Heart right ventricle (tissue), 16 donors: ENCODE results near the gene EPHA5. TPM values are rescaled to one million over a fixed set of nuclear protein-coding genes. Genes with fewer than 3 reads are reported as not detected.

Experiments used
- ATAC-seq, 8 donors: fragments of 200-7000 bp; cut with Tn5 transposase; one replicate each; pipeline ENCODE4 v1.9.1; 2020; ENCODE audit warnings: mild to moderate bottlenecking in 8 of 8, moderate library complexity in 8 of 8, moderate number of reproducible peaks in 1 of 8
- DNase-seq, 2 donors: peaks; one replicate each; pipeline ENCODE4 v3.0.0-alpha.2; 2020
- H3K27ac ChIP-seq, 10 donors: fragments of 200-600 bp; sonication (generic) in 2 of 10; one replicate each; pipeline versions ENCODE4 v1.5.0 to v1.8.0; 2020 to 2022; ENCODE audit warnings: mild to moderate bottlenecking in 3 of 10
- H3K27me3 ChIP-seq, 7 donors: fragments of 200-600 bp; one replicate each; pipeline ENCODE4 v1.8.0; 2021 to 2022; ENCODE audit warnings: mild to moderate bottlenecking in 2 of 7
- H3K36me3 ChIP-seq, 9 donors: fragments of 200-600 bp; sonication (generic) in 1 of 9; one replicate each; pipeline versions ENCODE4 v1.5.0 to v1.8.0; 2020 to 2022; ENCODE audit warnings: mild to moderate bottlenecking in 2 of 9
- H3K4me1 ChIP-seq, 9 donors: fragments of 200-600 bp; sonication (generic) in 1 of 9; one replicate each; pipeline versions ENCODE4 v1.5.0 to v1.8.0; 2020 to 2022; ENCODE audit warnings: mild to moderate bottlenecking in 4 of 9
- H3K4me3 ChIP-seq, 10 donors: fragments of 200-600 bp; sonication (generic) in 2 of 10; one replicate each; pipeline versions ENCODE4 v1.5.0 to v1.8.0; 2020 to 2022; ENCODE audit warnings: mild to moderate bottlenecking in 7 of 10, moderate library complexity in 2 of 10
- H3K9me3 ChIP-seq, 11 donors: fragments of 200-600 bp in 10 of 11; sonication (generic) in 2 of 11; one replicate each; pipeline versions ENCODE4 v1.5.0 to v1.8.0; 2013 to 2022; ENCODE audit warnings: mild to moderate bottlenecking in 2 of 11, control low read depth in 1 of 11, moderate library complexity in 1 of 11
- CTCF ChIP-seq, 9 donors: fragments of 200-600 bp; sonication (generic) in 2 of 9; IDR thresholded peaks; one replicate each; pipeline versions ENCODE4 v1.5.0 to v1.8.0; 2021 to 2022; ENCODE audit warnings: antibody characterized with exemption in 9 of 9, mild to moderate bottlenecking in 5 of 9, moderate library complexity in 1 of 9
- WGBS, 2 donors: extraction: QIAGEN DNeasy Blood & Tissue Kit; methylation state at CpG; one replicate each; pipeline ENCODE4 v1.1.7; 2013; ENCODE audit warnings: inconsistent platforms in 1 of 2; 5-methylcytosine and 5-hydroxymethylcytosine counted together
- intact Hi-C, 10 donors: fragments of 100-400 bp; cut with DNase I; formaldehyde crosslinking; loops; one replicate each; pipeline versions ENCODE4 v1.11.1 to v1.14.2; 2022
- polyA plus RNA-seq, 2 donors: library from polyadenylated mRNA; stranded (reverse); fragments of 200-250 nt; gene quantifications; one replicate each; pipeline ENCODE4 v1.2.3, GENCODE V29; 2013
- total RNA-seq, 10 donors: library from RNA; stranded (reverse); fragmentation: NEBNext Ultra II Directional in 3 of 10; extraction: Animal tissue kit (Norgen Biotek cat#: 25700) in 3 of 10; gene quantifications; one replicate each; pipeline versions ENCODE4 v1.2.1 to v1.2.4, GENCODE V29; 2021 to 2023
- donor health status: Arrhythmogenic right ventricular cardiomyopathy.
- donor health status: ischemic (EF 13 %, LVEDD 7.1; RV severe dilation, severe dysfunction).
- donor health status: healthy with polysubstance abuse.
- donor health status: DM: no; HTN: yes; CAD: no.
- donor health status: DM: no; HTN: no; CAD: no.
- donor health status: ischemic (EF 25% LVEDD 6.9; RV normal size, moderate dysfunction).
- donor health status: ischemic (EF 25% LVEDD 5.7; RV mildly dilated, moderate dysfunction).
- donor health status: healthy.
- donor health status: DM: yes; HTN: yes; CAD: no.
- donor health status: Ischemic cardiomyopathy.
- donor health status: ischemic (EF 35%, LVEDD 5.7; RV mildly dilated, moderate dysfunction).
- donor health status: nonischemic (EF 11% LVEDD 7.7; RV severe dilation, severe dysfunction).
- donor health status: DM: yes; HTN: yes; CAD: no.
- donor health status: PGD.
- donor health status: ischemic (EF 29% LVEDD 5.4; RV normal size, mild dysfunction).
- donor health status: nonischemic (EF 23%, LVEDD 6.1; RV moderate dilation, normal function).

EPHA5 gene
- total and polyA plus RNA-seq, 12 donors, result under 0.01 to 0.37 (median 0.08) TPM; not detected in 1

- Histone ChIP-seq H3K36me3 (no peaks in the 10 kb centered on the region), H3K4me3 (no peak overlapping the region), H3K9me3 (no peaks in the 10 kb centered on the region), H3K4me1 (no peaks in the 10 kb centered on the region), H3K27me3 (no peaks in the 10 kb centered on the region), H3K27ac (no peak overlapping the region)
- intact Hi-C loops, result no loop called here
- WGBS, 2 donors, result 35% methylated on average over 1 of the region's 1 CpG
- ATAC-seq, result no peak
- no peak for TF ChIP-seq CTCF (IDR thresholded peaks at IDR 0.05)
- no peak for DNase-seq
These were observed 19.3 kb downstream of the EPHA5 start for GRCh38 chr4:65651031-65651430.

GRCh38 chr4:65646136-65646535 is 24.2 kb downstream of the EPHA5 start:
- Histone ChIP-seq H3K9me3 (no peaks in the 10 kb centered on the region), H3K36me3 (no peaks in the 10 kb centered on the region), H3K4me1 (no peaks in the 10 kb centered on the region), H3K4me3 (no peak overlapping the region), H3K27ac (no peak overlapping the region), H3K27me3 (no peaks in the 10 kb centered on the region)
- intact Hi-C loops, result no loop called here
- 78 to 89% methylated on average over 1 of the region's 1 CpG for whole genome bisulfite sequencing, 2 donors
- ATAC-seq (no peak), DNase-seq (no peak)
- TF ChIP-seq CTCF (IDR thresholded peaks at IDR 0.05), result no peak

GRCh38 chr4:65645185-65645584 is 25.1 kb downstream of the EPHA5 start:
- DNase-seq (no peak), ATAC-seq (no peak)
- H3K36me3 ChIP-seq, result no peaks in the 10 kb centered on the region
- H3K27ac ChIP-seq, result no peak overlapping the region
- WGBS, 2 donors, result 39 to 51% methylated on average over 1 of the region's 1 CpG
- no peak overlapping the region for H3K4me3 ChIP-seq
- intact Hi-C loops, result no loop called here
- no peak for TF ChIP-seq CTCF (IDR thresholded peaks at IDR 0.05)
- H3K9me3 ChIP-seq, result no peaks in the 10 kb centered on the region
- no peaks in the 10 kb centered on the region for H3K27me3 ChIP-seq
- H3K4me1 ChIP-seq, result no peaks in the 10 kb centered on the region

GRCh38 chr4:65635051-65635821 is 35.1 kb downstream of the EPHA5 start:
- Histone ChIP-seq H3K27me3 (no peaks in the 10 kb centered on the region), H3K9me3 (no peaks in the 10 kb centered on the region), H3K27ac (no peak overlapping the region), H3K4me1 (no peaks in the 10 kb centered on the region), H3K36me3 (no peaks in the 10 kb centered on the region), H3K4me3 (no peak overlapping the region)
- intact Hi-C loops, result no loop called here
- ATAC-seq, result no peak
- no peak for DNase-seq
- no peak for TF ChIP-seq CTCF (IDR thresholded peaks at IDR 0.05)
- 46 to 53% methylated on average over 3 of the region's 3 CpGs for WGBS, 2 donors
